Parathyroid adenoma (tissue), 2 donors: ENCODE data around the gene APBB3.

Experiments used
- H2AFZ ChIP-seq: fragments of 300-600 bp; sonication (generic); one replicate; pipeline ENCODE4 v1.7.0; 2017; ENCODE audit warnings: antibody characterized with exemption, mild to moderate bottlenecking
- H3K27ac ChIP-seq: fragments of 300-600 bp; sonication (generic); one replicate; pipeline ENCODE4 v1.7.0; 2017
- H3K27me3 ChIP-seq: fragments of 300-600 bp; sonication (generic); one replicate; pipeline ENCODE4 v1.7.0; 2017; ENCODE audit warnings: low read length; ENCODE audit not compliant: control insufficient read depth, insufficient read depth
- H3K36me3 ChIP-seq: fragments of 300-600 bp; sonication (generic); one replicate; pipeline ENCODE4 v1.7.0; 2017; ENCODE audit warnings: low read length; ENCODE audit not compliant: control insufficient read depth, insufficient read depth
- H3K4me1 ChIP-seq: fragments of 300-600 bp; sonication (generic); one replicate; pipeline ENCODE4 v1.7.0; 2017; ENCODE audit warnings: control low read depth
- H3K4me2 ChIP-seq: fragments of 300-600 bp; sonication (generic); one replicate; pipeline ENCODE4 v1.7.0; 2017; ENCODE audit warnings: low read length
- H3K4me3 ChIP-seq: fragments of 300-600 bp; sonication (generic); one replicate; pipeline ENCODE4 v1.7.0; 2017; ENCODE audit warnings: low read depth, low read length
- H3K79me2 ChIP-seq: fragments of 300-600 bp; sonication (generic); one replicate; pipeline ENCODE4 v1.7.0; 2017; ENCODE audit warnings: control low read depth
- H3K9ac ChIP-seq: fragments of 300-600 bp; sonication (generic); one replicate; pipeline ENCODE4 v1.7.0; 2017; ENCODE audit warnings: mild to moderate bottlenecking
- H3K9me3 ChIP-seq: fragments of 300-600 bp; sonication (generic); one replicate; pipeline ENCODE4 v1.7.0; 2017; ENCODE audit warnings: low read length; ENCODE audit not compliant: control insufficient read depth
- CTCF ChIP-seq: fragments of 300-600 bp; sonication (generic); IDR thresholded peaks from one replicate; pipeline ENCODE4 v1.7.0; 2017; ENCODE audit warnings: antibody characterized with exemption, mild to moderate bottlenecking
- donor health status: primary hyperparathyroidism.

APBB3 gene

DNA sequence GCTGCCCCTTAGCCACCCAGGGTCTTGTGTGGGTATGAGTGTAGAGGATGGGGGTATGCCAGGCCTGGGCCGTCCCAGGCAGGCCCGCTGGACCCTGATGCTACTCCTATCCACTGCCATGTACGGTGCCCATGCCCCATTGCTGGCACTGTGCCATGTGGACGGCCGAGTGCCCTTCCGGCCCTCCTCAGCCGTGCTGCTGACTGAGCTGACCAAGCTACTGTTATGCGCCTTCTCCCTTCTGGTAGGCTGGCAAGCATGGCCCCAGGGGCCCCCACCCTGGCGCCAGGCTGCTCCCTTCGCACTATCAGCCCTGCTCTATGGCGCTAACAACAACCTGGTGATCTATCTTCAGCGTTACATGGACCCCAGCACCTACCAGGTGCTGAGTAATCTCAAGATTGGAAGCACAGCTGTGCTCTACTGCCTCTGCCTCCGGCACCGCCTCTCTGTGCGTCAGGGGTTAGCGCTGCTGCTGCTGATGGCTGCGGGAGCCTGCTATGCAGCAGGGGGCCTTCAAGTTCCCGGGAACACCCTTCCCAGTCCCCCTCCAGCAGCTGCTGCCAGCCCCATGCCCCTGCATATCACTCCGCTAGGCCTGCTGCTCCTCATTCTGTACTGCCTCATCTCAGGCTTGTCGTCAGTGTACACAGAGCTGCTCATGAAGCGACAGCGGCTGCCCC is 2.9 kb upstream of the APBB3 start:
- no peaks in the 10 kb centered on the region for H3K36me3 ChIP-seq
- H2AFZ ChIP-seq, result no peak overlapping the region
- no peak overlapping the region for H3K27ac ChIP-seq
- no peaks in the 10 kb centered on the region for H3K79me2 ChIP-seq
- TF ChIP-seq CTCF, result no peak
- no peaks in the 10 kb centered on the region for H3K9me3 ChIP-seq
- H3K27me3 ChIP-seq, result no peaks in the 10 kb centered on the region
- H3K4me3 ChIP-seq, result no peak overlapping the region
- H3K4me1 ChIP-seq, result peaks cover 19% of the 10 kb centered on the region
- H3K9ac ChIP-seq, result no peak overlapping the region
- no peak overlapping the region for H3K4me2 ChIP-seq

DNA sequence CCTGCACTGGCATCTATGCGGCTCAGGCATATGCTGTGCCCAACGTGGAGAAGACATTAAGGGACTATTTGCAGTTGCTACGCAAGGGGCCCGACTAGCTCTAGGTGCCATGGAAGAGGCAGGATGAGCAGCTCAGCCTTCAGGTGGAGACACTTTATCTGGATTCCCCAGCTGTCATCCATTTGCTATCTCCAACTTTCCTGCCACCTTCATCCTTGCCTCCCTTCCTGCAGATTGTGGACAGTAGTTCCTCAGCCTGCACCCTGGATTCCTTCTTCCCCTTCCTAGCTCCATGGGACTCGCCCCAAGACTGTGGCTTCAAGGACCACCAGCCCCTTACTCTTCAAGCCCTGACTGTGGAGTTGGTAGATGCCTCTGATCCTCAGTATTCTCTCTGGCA is 2.3 kb upstream of the APBB3 start:
- Histone ChIP-seq H3K36me3 (no peaks in the 10 kb centered on the region), H3K9me3 (no peaks in the 10 kb centered on the region), H3K27me3 (no peaks in the 10 kb centered on the region), H3K9ac (no peak overlapping the region), H3K27ac (no peak overlapping the region), H3K79me2 (no peaks in the 10 kb centered on the region), H3K4me3 (no peak overlapping the region), H2AFZ (no peak overlapping the region), H3K4me1 (peaks cover 19% of the 10 kb centered on the region), H3K4me2 (no peak overlapping the region)
- TF ChIP-seq CTCF, result no peak

DNA sequence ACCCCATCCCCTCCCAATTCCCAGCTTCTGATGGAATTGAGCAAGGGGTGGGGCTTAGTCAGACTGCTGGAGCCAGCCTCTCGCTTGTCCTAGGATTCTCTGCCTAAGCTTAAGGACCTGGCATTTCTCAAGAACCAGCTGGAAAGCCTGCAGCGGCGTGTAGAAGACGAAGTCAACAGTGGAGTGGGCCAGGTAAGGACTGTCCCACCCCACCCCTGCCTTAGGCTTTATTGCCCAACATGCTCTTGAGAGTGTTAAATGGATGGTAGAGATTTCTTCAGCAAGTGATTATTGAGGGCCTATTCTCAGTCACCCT is 1.3 kb upstream of the APBB3 start:
- TF ChIP-seq CTCF, result no peak
- Histone ChIP-seq H2AFZ (no peak overlapping the region), H3K9ac (no peak overlapping the region), H3K79me2 (no peaks in the 10 kb centered on the region), H3K4me1 (peaks cover 19% of the 10 kb centered on the region), H3K36me3 (no peaks in the 10 kb centered on the region), H3K9me3 (no peaks in the 10 kb centered on the region), H3K27ac (peak overlapping the region; percentile 75), H3K4me3 (peak overlapping the region; percentile 80), H3K4me2 (no peak overlapping the region), H3K27me3 (no peaks in the 10 kb centered on the region)

GRCh38 chr5:140565024-140565779 is 804 bp upstream of the APBB3 start:
- no peaks in the 10 kb centered on the region for H3K27me3 ChIP-seq
- H3K27ac ChIP-seq, result peak overlapping the region; percentile 75
- H3K9me3 ChIP-seq, result no peaks in the 10 kb centered on the region
- H3K36me3 ChIP-seq, result no peaks in the 10 kb centered on the region
- H3K79me2 ChIP-seq, result no peaks in the 10 kb centered on the region
- H3K9ac ChIP-seq, result no peak overlapping the region
- H2AFZ ChIP-seq, result peak overlapping the region; percentile 88
- TF ChIP-seq CTCF, result no peak
- peak overlapping the region; percentile 61 for H3K4me2 ChIP-seq
- H3K4me1 ChIP-seq, result peaks cover 19% of the 10 kb centered on the region
- H3K4me3 ChIP-seq, result peak overlapping the region; percentile 80
